Measurements from ENCODE around the gene SCN4B. TPM values are rescaled to one million over a fixed set of nuclear protein-coding genes. Genes with fewer than 3 reads are reported as not detected.
A peak's percentile ranks its signal among the peaks of the same experiment; 100 is the strongest.

Gene SCN4B
- total RNA-seq, 1 donor from 2014 or later = 0.89 TPM

DNA sequence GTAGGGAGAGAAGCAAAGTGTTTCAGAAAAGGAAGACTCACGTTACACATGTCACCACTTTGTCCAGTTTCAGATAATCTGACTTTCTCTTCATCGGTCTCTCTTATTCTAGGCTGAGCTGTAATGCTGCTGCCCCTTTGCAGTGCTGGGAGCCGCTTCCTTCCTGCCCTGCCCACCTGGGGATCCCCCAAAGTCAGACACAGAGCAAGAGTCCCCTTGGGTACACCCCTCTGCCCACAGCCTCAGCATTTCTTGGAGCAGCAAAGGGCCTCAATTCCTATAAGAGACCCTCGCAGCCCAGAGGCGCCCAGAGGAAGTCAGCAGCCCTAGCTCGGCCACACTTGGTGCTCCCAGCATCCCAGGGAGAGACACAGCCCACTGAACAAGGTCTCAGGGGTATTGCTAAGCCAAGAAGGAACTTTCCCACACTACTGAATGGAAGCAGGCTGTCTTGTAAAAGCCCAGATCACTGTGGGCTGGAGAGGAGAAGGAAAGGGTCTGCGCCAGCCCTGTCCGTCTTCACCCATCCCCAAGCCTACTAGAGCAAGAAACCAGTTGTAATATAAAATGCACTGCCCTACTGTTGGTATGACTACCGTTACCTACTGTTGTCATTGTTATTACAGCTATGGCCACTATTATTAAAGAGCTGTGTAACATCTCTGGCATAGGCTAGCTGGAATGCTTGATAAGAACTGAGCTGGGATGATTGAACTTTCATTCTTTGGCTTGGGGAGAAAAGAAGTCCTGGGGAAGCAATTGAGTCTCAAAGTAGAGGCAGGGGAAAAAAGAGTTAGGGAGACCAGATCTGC lies 34.6 kb downstream of the SCN4B start:
- DNase-seq (ENCODE audit: low read depth) = no peak

DNA sequence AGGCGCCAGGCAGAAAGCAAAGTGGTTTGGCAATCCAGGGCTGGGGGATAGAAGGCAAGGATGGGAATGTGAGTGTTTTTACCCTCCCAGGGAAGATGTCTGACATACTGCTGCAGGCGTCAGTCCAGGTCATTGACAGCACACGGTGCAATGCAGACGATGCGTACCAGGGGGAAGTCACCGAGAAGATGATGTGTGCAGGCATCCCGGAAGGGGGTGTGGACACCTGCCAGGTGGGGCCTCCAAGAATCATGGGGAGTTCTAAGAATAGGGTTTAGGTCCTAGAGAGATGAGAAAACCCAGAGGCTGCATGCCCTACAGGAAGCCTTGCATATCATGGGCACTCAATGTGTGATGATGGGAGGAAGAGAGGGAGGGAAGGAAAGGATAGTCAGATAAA lies 37.6 kb downstream of the SCN4B start:
- no peak overlapping the region for H3K9ac ChIP-seq (ENCODE audit: low read length)
- TF ChIP-seq EZH2 (IDR thresholded peaks at IDR 0.05; ENCODE audit: insufficient read depth, low read length) = no peak
- TF ChIP-seq CTCF (IDR thresholded peaks at IDR 0.05; ENCODE audit: insufficient read depth, low read depth, low read length) = no peak
- H3K36me3 Mint-ChIP-seq (ENCODE audit: low read depth, unreplicated experiment) = no peaks in the 10 kb centered on the region

More for the DNA sequence above, 34.6 kb downstream of the SCN4B start:
- peaks cover 39% of the 10 kb centered on the region for H3K27me3 Mint-ChIP-seq (ENCODE audit: low read depth, unreplicated experiment)
- no peak overlapping the region for H3K27ac Mint-ChIP-seq (ENCODE audit: unreplicated experiment)
- no peaks in the 10 kb centered on the region for H3K4me1 Mint-ChIP-seq (ENCODE audit: low read depth, unreplicated experiment)
- Histone ChIP-seq H3K36me3 (ENCODE audit: insufficient read depth, low read length) (no peaks in the 10 kb centered on the region), H2AFZ (ENCODE audit: low read depth, low read length) (no peak overlapping the region), H3K9me3 (ENCODE audit: insufficient read depth, low read depth, low read length) (no peaks in the 10 kb centered on the region), H4K20me1 (ENCODE audit: insufficient read depth, low read length) (no peaks in the 10 kb centered on the region), H3K27ac (ENCODE audit: low read depth, low read length) (no peak overlapping the region), H3K4me2 (ENCODE audit: low read length) (no peak overlapping the region), H3K79me2 (ENCODE audit: insufficient read depth, low read length) (no peaks in the 10 kb centered on the region), H3K4me3 (ENCODE audit: insufficient read depth, low read depth, low read length) (no peak overlapping the region), H3K9ac (ENCODE audit: low read length) (no peak overlapping the region), H3K4me1 (ENCODE audit: insufficient read depth, low read length) (no peaks in the 10 kb centered on the region), H3K27me3 (ENCODE audit: insufficient read depth, low read length) (peaks cover 4% of the 10 kb centered on the region)
- no peaks in the 10 kb centered on the region for H3K9me3 Mint-ChIP-seq (ENCODE audit: unreplicated experiment)
- FAIRE-seq = no peak
- H3K4me3 Mint-ChIP-seq (ENCODE audit: unreplicated experiment) = no peak overlapping the region
- H3K36me3 Mint-ChIP-seq (ENCODE audit: low read depth, unreplicated experiment) = no peaks in the 10 kb centered on the region
- TF ChIP-seq CTCF (IDR thresholded peaks at IDR 0.05; ENCODE audit: insufficient read depth, low read depth, low read length) = no peak
- TF ChIP-seq EZH2 (IDR thresholded peaks at IDR 0.05; ENCODE audit: insufficient read depth, low read length) = no peak

GRCh38 chr11:118114266-118114665 lies 38.4 kb downstream of the SCN4B start:
- Mint-ChIP-seq H3K9me3 (ENCODE audit: unreplicated experiment) (no peaks in the 10 kb centered on the region), H3K4me1 (ENCODE audit: low read depth, unreplicated experiment) (peaks cover 2% of the 10 kb centered on the region), H3K27ac (ENCODE audit: unreplicated experiment) (no peak overlapping the region), H3K27me3 (ENCODE audit: low read depth, unreplicated experiment) (peaks cover 46% of the 10 kb centered on the region), H3K4me3 (ENCODE audit: unreplicated experiment) (no peak overlapping the region), H3K36me3 (ENCODE audit: low read depth, unreplicated experiment) (no peaks in the 10 kb centered on the region)
- no peak overlapping the region for H3K27ac ChIP-seq (ENCODE audit: low read depth, low read length)
- H2AFZ ChIP-seq (ENCODE audit: low read depth, low read length) = no peak overlapping the region
- no peak for TF ChIP-seq CTCF (IDR thresholded peaks at IDR 0.05; ENCODE audit: insufficient read depth, low read depth, low read length)
- no peak for TF ChIP-seq EZH2 (IDR thresholded peaks at IDR 0.05; ENCODE audit: insufficient read depth, low read length)
- H4K20me1 ChIP-seq (ENCODE audit: insufficient read depth, low read length) = no peaks in the 10 kb centered on the region
- H3K27me3 ChIP-seq (ENCODE audit: insufficient read depth, low read length) = no peaks in the 10 kb centered on the region
- no peaks in the 10 kb centered on the region for H3K4me1 ChIP-seq (ENCODE audit: insufficient read depth, low read length)
- H3K9me3 ChIP-seq (ENCODE audit: insufficient read depth, low read depth, low read length) = no peaks in the 10 kb centered on the region
- H3K4me2 ChIP-seq (ENCODE audit: low read length) = no peak overlapping the region
- no peak overlapping the region for H3K9ac ChIP-seq (ENCODE audit: low read length)
- no peaks in the 10 kb centered on the region for H3K36me3 ChIP-seq (ENCODE audit: insufficient read depth, low read length)
- no peak overlapping the region for H3K4me3 ChIP-seq (ENCODE audit: insufficient read depth, low read depth, low read length)
- no peaks in the 10 kb centered on the region for H3K79me2 ChIP-seq (ENCODE audit: insufficient read depth, low read length)
- DNase-seq (ENCODE audit: low read depth) (no peak), FAIRE-seq (no peak)

More for the DNA sequence above, 37.6 kb downstream of the SCN4B start:
- H3K4me1 ChIP-seq (ENCODE audit: insufficient read depth, low read length) = no peaks in the 10 kb centered on the region
- no peaks in the 10 kb centered on the region for H3K9me3 Mint-ChIP-seq (ENCODE audit: unreplicated experiment)
- H3K9me3 ChIP-seq (ENCODE audit: insufficient read depth, low read depth, low read length) = no peaks in the 10 kb centered on the region
- DNase-seq (ENCODE audit: low read depth) = no peak
- H3K79me2 ChIP-seq (ENCODE audit: insufficient read depth, low read length) = no peaks in the 10 kb centered on the region
- no peaks in the 10 kb centered on the region for H3K27me3 ChIP-seq (ENCODE audit: insufficient read depth, low read length)
- no peak for FAIRE-seq
- H4K20me1 ChIP-seq (ENCODE audit: insufficient read depth, low read length) = no peaks in the 10 kb centered on the region
- H3K27me3 Mint-ChIP-seq (ENCODE audit: low read depth, unreplicated experiment) = peaks cover 47% of the 10 kb centered on the region
- H3K27ac ChIP-seq (ENCODE audit: low read depth, low read length) = no peak overlapping the region
- H3K36me3 ChIP-seq (ENCODE audit: insufficient read depth, low read length) = no peaks in the 10 kb centered on the region
- H2AFZ ChIP-seq (ENCODE audit: low read depth, low read length) = no peak overlapping the region
- no peak overlapping the region for H3K27ac Mint-ChIP-seq (ENCODE audit: unreplicated experiment)
- H3K4me3 ChIP-seq (ENCODE audit: insufficient read depth, low read depth, low read length) = no peak overlapping the region
- peak overlapping the region; percentile 43 for H3K4me3 Mint-ChIP-seq (ENCODE audit: unreplicated experiment)
- no peaks in the 10 kb centered on the region for H3K4me1 Mint-ChIP-seq (ENCODE audit: low read depth, unreplicated experiment)
- no peak overlapping the region for H3K4me2 ChIP-seq (ENCODE audit: low read length)
